Measurements from ENCODE around the gene ARID4B. TPM values are rescaled to one million over a fixed set of nuclear protein-coding genes. Genes with fewer than 3 reads are reported as not detected.

The ARID4B gene
- total and polyA plus RNA-seq, 2 of the 13 experiments (the other 11 are each of a cell fraction or from before 2014, with no cell fraction given), result 9.7 to 24.6 TPM

DNA sequence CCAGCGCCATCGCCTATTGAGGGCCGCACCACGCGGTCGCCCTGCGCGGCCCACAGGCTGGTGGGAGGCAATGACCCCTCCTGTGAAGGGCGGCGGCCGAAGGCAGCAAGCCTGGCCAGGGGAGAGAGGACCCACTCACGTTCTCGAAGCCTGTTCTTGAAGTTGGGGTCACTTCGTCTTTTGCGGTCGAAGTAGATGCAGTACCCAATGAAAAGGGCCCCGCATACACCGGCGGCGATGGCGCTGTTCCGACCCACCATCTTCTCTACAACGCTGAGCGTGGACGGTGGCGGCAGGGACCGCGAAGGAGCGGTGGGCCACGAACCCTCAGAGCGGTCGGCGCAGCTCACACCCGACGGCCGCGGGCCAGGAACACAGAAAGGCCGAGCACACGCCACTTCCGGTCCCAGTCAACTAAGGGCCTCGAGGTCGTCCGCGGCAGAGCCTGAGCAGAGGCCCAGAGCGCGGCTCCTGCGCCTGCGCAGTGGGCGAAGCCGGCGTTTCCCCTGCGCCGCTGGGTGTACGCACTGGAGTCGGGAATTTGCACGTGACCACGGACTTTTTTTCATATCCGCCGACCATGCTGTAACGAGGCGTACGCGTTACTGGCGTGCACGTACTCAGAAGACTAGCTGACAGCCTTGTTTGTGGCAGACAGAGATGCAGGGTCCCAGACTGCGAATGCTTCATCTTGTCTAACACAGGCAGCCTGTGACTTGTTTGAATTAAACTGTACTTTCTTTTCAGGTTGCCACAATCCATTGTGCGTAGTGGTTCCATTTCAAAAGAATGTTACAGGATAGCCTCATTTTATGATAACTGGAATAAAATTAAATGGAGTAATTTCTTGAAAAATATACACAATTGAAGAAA lies 199.3 kb downstream of the ARID4B start, which contains the start of gene TOMM20 (continued):
- TF ChIP-seq, protein P1, sequence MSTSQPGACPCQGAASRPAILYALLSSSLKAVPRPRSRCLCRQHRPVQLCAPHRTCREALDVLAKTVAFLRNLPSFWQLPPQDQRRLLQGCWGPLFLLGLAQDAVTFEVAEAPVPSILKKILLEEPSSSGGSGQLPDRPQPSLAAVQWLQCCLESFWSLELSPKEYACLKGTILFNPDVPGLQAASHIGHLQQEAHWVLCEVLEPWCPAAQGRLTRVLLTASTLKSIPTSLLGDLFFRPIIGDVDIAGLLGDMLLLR (CRISPR knock-in tag; IDR thresholded peaks at IDR 0.05), result 0 out of 2 replicates have a peak, but pooled peaks have one; percentile 16
- TF ChIP-seq, protein P2, sequence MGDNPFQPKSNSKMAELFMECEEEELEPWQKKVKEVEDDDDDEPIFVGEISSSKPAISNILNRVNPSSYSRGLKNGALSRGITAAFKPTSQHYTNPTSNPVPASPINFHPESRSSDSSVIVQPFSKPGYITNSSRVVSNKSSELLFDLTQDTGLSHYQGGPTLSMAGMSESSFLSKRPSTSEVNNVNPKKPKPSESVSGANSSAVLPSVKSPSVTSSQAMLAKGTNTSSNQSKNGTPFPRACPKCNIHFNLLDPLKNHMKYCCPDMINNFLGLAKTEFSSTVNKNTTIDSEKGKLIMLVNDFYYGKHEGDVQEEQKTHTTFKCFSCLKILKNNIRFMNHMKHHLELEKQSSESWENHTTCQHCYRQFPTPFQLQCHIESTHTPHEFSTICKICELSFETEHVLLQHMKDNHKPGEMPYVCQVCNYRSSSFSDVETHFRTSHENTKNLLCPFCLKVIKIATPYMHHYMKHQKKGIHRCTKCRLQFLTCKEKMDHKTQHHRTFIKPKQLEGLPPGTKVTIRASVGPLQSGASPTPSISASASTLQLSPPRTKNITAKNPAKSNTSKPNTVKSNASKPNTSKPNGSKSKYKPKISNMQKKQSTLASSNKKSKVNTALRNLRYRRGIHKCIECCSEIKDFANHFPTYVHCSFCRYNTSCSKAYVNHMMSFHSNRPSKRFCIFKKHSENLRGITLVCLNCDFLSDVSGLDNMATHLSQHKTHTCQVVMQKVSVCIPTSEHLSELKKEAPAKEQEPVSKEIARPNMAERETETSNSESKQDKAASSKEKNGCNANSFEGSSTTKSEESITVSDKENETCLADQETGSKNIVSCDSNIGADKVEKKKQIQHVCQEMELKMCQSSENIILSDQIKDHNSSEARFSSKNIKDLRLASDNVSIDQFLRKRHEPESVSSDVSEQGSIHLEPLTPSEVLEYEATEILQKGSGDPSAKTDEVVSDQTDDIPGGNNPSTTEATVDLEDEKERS (CRISPR knock-in tag; IDR thresholded peaks at IDR 0.05), result peak; percentile 89; the same call in 1 of the 2 replicates
- TF ChIP-seq, protein P3, sequence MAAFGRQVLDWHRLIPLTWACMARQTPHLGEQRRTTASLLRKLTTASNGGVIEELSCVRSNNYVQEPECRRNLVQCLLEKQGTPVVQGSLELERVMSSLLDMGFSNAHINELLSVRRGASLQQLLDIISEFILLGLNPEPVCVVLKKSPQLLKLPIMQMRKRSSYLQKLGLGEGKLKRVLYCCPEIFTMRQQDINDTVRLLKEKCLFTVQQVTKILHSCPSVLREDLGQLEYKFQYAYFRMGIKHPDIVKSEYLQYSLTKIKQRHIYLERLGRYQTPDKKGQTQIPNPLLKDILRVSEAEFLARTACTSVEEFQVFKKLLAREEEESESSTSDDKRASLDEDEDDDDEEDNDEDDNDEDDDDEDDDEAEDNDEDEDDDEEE (CRISPR knock-in tag; IDR thresholded peaks at IDR 0.05), result peak; percentile 93
- TF ChIP-seq XRCC5 (optimal IDR thresholded peaks at IDR 0.05; ENCODE audit: low read length), result peak; percentile 42
- 0 out of 2 replicates have a peak, but pooled peaks have one; percentile 29 for TF ChIP-seq CHCHD3 (CRISPR knock-in tag; IDR thresholded peaks at IDR 0.05)
- TF ChIP-seq RBAK (CRISPR knock-in tag; IDR thresholded peaks at IDR 0.05), result peak; percentile 70; the same call in 1 of the 2 replicates
- TF ChIP-seq ZNF510 (CRISPR knock-in tag; IDR thresholded peaks at IDR 0.05; ENCODE audit: low read depth), result peak; percentile 64; the same call in 1 of the 2 replicates
- TF ChIP-seq ZEB1 (IDR thresholded peaks at IDR 0.05; ENCODE audit: insufficient replicate concordance, low read depth), result no peak
- TF ChIP-seq, protein P4, sequence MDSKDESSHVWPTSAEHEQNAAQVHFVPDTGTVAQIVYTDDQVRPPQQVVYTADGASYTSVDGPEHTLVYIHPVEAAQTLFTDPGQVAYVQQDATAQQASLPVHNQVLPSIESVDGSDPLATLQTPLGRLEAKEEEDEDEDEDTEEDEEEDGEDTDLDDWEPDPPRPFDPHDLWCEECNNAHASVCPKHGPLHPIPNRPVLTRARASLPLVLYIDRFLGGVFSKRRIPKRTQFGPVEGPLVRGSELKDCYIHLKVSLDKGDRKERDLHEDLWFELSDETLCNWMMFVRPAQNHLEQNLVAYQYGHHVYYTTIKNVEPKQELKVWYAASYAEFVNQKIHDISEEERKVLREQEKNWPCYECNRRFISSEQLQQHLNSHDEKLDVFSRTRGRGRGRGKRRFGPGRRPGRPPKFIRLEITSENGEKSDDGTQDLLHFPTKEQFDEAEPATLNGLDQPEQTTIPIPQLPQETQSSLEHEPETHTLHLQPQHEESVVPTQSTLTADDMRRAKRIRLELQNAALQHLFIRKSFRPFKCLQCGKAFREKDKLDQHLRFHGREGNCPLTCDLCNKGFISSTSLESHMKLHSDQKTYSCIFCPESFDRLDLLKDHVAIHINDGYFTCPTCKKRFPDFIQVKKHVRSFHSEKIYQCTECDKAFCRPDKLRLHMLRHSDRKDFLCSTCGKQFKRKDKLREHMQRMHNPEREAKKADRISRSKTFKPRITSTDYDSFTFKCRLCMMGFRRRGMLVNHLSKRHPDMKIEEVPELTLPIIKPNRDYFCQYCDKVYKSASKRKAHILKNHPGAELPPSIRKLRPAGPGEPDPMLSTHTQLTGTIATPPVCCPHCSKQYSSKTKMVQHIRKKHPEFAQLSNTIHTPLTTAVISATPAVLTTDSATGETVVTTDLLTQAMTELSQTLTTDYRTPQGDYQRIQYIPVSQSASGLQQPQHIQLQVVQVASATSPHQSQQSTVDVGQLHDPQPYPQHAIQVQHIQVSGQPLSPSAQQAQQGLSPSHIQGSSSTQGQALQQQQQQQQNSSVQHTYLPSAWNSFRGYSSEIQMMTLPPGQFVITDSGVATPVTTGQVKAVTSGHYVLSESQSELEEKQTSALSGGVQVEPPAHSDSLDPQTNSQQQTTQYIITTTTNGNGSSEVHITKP (CRISPR knock-in tag; IDR thresholded peaks at IDR 0.05; ENCODE audit: low read depth), result peak; percentile 61; the same call in 1 of the 2 replicates
- TF ChIP-seq, protein P5, sequence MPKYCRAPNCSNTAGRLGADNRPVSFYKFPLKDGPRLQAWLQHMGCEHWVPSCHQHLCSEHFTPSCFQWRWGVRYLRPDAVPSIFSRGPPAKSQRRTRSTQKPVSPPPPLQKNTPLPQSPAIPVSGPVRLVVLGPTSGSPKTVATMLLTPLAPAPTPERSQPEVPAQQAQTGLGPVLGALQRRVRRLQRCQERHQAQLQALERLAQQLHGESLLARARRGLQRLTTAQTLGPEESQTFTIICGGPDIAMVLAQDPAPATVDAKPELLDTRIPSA (CRISPR knock-in tag; IDR thresholded peaks at IDR 0.05; ENCODE audit: borderline replicate concordance), result no peak
- peak; percentile 75 for TF ChIP-seq U2AF1 (optimal IDR thresholded peaks at IDR 0.05; ENCODE audit: low read depth, low read length)
- TF ChIP-seq ZSCAN12 (CRISPR knock-in tag; IDR thresholded peaks at IDR 0.05), result peak; percentile 86; the same call in 1 of the 2 replicates
- no peak for TF ChIP-seq NFE2 (CRISPR knock-in tag; IDR thresholded peaks at IDR 0.05)
- peak; percentile 81; the same call in 1 of the 2 replicates for TF ChIP-seq MZF1 (CRISPR knock-in tag; IDR thresholded peaks at IDR 0.05; ENCODE audit: borderline replicate concordance)
- TF ChIP-seq ZNF160 (CRISPR knock-in tag; IDR thresholded peaks at IDR 0.05), result peak; percentile 54; the same call in 1 of the 2 replicates
- TF ChIP-seq, protein P6, sequence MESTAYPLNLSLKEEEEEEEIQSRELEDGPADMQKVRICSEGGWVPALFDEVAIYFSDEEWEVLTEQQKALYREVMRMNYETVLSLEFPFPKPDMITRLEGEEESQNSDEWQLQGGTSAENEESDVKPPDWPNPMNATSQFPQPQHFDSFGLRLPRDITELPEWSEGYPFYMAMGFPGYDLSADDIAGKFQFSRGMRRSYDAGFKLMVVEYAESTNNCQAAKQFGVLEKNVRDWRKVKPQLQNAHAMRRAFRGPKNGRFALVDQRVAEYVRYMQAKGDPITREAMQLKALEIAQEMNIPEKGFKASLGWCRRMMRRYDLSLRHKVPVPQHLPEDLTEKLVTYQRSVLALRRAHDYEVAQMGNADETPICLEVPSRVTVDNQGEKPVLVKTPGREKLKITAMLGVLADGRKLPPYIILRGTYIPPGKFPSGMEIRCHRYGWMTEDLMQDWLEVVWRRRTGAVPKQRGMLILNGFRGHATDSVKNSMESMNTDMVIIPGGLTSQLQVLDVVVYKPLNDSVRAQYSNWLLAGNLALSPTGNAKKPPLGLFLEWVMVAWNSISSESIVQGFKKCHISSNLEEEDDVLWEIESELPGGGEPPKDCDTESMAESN (CRISPR knock-in tag; conservative IDR thresholded peaks at IDR 0.05), result peak; percentile 84

Measured in HepG2 (cell line).